ENCODE data around the gene TCP10L.
A peak's percentile ranks its signal among the peaks of the same experiment; 100 is the strongest.

TCP10L gene

DNA sequence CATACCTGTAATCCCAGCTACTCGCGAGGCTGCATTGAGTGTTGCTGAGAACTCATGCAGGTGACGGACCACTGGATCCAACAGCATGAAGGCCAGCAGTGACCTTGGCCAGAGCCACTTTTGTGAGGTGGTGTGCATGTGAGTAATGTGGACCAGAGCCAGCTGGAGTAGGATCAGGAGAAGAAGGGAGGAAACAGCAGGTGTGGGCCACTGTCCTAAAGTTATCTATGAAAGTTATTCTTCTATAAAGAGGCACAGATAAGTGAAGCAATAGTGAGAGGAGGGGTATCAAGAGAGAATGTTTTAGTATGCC, 47.8 kb downstream of the TCP10L start:
- H3K36me3 ChIP-seq (ENCODE audit: control insufficient read depth in 2 of 2, insufficient read depth in 1 of 2, low read length in 2 of 2): peaks cover 0 to 5% of the 10 kb centered on the region in 2 experiments; a peak in 1 of 3 replicates
- ChIA-PET CTCF (no interaction called here), POLR2A (no interaction called here)
- no peak overlapping the region for H3K27ac ChIP-seq (ENCODE audit: extremely low read depth, low read depth, low read length)
- no peaks in the 10 kb centered on the region for H3K9me3 ChIP-seq (ENCODE audit: control insufficient read depth, insufficient read depth, low read depth, low read length)
- no peaks in the 10 kb centered on the region for H3K4me1 ChIP-seq (ENCODE audit: control insufficient read depth, insufficient read depth, low read length)
- no peak overlapping the region for H3K4me3 ChIP-seq (ENCODE audit: low read depth, low read length)
- TF ChIP-seq ZEB2 (tag by site-specific recombination; IDR thresholded peaks at IDR 0.05) (no peak), ZNF624 (tag by site-specific recombination; IDR thresholded peaks at IDR 0.05) (no peak), ZNF610 (tag by site-specific recombination; IDR thresholded peaks at IDR 0.05; ENCODE audit: borderline replicate concordance) (no peak), SP7 (tag by site-specific recombination; IDR thresholded peaks at IDR 0.05) (no peak), ZNF623 (tag by site-specific recombination; IDR thresholded peaks at IDR 0.05) (no peak), ZNF214 (tag by site-specific recombination; IDR thresholded peaks at IDR 0.05; ENCODE audit: borderline replicate concordance) (no peak), ZNF596 (tag by site-specific recombination; IDR thresholded peaks at IDR 0.05) (no peak), ZNF19 (tag by site-specific recombination; IDR thresholded peaks at IDR 0.05; ENCODE audit: low read depth) (no peak), ZNF707 (tag by site-specific recombination; IDR thresholded peaks at IDR 0.05) (no peak), ZNF354C (tag by site-specific recombination; IDR thresholded peaks at IDR 0.05; ENCODE audit: borderline replicate concordance, low read depth) (no peak), GLI4 (tag by site-specific recombination; IDR thresholded peaks at IDR 0.05) (no peak), IKZF3 (tag by site-specific recombination; IDR thresholded peaks at IDR 0.05) (no peak), ZSCAN16 (tag by site-specific recombination; IDR thresholded peaks at IDR 0.05) (no peak), ZNF433 (tag by site-specific recombination; IDR thresholded peaks at IDR 0.05; ENCODE audit: low read depth) (no peak), ZNF560 (tag by site-specific recombination; IDR thresholded peaks at IDR 0.05; ENCODE audit: borderline replicate concordance) (no peak), ZNF184 (tag by site-specific recombination; IDR thresholded peaks at IDR 0.05) (no peak), ZNF600 (tag by site-specific recombination; IDR thresholded peaks at IDR 0.05) (no peak)
- TF ChIP-seq, protein P1, sequence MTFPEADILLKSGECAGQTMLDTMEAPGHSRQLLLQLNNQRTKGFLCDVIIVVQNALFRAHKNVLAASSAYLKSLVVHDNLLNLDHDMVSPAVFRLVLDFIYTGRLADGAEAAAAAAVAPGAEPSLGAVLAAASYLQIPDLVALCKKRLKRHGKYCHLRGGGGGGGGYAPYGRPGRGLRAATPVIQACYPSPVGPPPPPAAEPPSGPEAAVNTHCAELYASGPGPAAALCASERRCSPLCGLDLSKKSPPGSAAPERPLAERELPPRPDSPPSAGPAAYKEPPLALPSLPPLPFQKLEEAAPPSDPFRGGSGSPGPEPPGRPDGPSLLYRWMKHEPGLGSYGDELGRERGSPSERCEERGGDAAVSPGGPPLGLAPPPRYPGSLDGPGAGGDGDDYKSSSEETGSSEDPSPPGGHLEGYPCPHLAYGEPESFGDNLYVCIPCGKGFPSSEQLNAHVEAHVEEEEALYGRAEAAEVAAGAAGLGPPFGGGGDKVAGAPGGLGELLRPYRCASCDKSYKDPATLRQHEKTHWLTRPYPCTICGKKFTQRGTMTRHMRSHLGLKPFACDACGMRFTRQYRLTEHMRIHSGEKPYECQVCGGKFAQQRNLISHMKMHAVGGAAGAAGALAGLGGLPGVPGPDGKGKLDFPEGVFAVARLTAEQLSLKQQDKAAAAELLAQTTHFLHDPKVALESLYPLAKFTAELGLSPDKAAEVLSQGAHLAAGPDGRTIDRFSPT (tag by site-specific recombination; IDR thresholded peaks at IDR 0.05): no peak
- TF ChIP-seq, protein P2, sequence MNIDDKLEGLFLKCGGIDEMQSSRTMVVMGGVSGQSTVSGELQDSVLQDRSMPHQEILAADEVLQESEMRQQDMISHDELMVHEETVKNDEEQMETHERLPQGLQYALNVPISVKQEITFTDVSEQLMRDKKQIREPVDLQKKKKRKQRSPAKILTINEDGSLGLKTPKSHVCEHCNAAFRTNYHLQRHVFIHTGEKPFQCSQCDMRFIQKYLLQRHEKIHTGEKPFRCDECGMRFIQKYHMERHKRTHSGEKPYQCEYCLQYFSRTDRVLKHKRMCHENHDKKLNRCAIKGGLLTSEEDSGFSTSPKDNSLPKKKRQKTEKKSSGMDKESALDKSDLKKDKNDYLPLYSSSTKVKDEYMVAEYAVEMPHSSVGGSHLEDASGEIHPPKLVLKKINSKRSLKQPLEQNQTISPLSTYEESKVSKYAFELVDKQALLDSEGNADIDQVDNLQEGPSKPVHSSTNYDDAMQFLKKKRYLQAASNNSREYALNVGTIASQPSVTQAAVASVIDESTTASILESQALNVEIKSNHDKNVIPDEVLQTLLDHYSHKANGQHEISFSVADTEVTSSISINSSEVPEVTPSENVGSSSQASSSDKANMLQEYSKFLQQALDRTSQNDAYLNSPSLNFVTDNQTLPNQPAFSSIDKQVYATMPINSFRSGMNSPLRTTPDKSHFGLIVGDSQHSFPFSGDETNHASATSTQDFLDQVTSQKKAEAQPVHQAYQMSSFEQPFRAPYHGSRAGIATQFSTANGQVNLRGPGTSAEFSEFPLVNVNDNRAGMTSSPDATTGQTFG (tag by site-specific recombination; IDR thresholded peaks at IDR 0.05; ENCODE audit: borderline replicate concordance): no peak

DNA sequence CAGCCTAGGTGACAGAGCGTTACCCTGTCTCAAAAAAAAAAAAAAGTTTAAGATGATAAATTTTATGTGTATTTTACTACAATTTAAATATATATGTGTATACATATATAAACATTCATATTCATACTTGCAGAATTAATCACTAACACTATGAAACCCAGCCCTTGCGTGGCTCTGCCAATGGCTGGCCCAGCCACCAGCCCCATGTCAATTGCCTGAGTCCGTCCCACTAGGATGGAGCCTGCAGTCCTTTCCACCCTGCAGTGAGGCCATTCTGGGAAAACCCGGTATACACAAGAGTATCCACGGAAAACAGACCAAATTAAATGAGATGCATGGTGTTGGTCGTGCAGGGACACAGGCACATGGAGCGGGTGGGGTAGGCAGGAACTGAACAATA, 49.7 kb downstream of the TCP10L start:
- Histone ChIP-seq H3K4me1 (ENCODE audit: control insufficient read depth, insufficient read depth, low read length) (no peaks in the 10 kb centered on the region), H3K36me3 (ENCODE audit: control insufficient read depth in 2 of 2, insufficient read depth in 1 of 2, low read length in 2 of 2) (peaks cover 0 to 5% of the 10 kb centered on the region in 2 experiments; a peak in 1 of 3 replicates), H3K9me3 (ENCODE audit: control insufficient read depth, insufficient read depth, low read depth, low read length) (no peaks in the 10 kb centered on the region), H3K4me3 (ENCODE audit: low read depth, low read length) (no peak overlapping the region), H3K27ac (ENCODE audit: extremely low read depth, low read depth, low read length) (no peak overlapping the region)
- POLR2A ChIA-PET: no interaction called here
- CTCF ChIA-PET: no interaction called here
- TF ChIP-seq ZNF677 (tag by site-specific recombination; IDR thresholded peaks at IDR 0.05): peak; percentile 51; the same call in 1 of the 2 replicates
- no peak for TF ChIP-seq ZNF629 (tag by site-specific recombination; IDR thresholded peaks at IDR 0.05)
